Measurements from ENCODE around the gene EHD1. TPM values are rescaled to one million over a fixed set of nuclear protein-coding genes. Genes with fewer than 3 reads are reported as not detected.

The EHD1 gene
- total RNA-seq, 6 experiments from 2014 or later: 189 to 227 (median 197) TPM

DNA sequence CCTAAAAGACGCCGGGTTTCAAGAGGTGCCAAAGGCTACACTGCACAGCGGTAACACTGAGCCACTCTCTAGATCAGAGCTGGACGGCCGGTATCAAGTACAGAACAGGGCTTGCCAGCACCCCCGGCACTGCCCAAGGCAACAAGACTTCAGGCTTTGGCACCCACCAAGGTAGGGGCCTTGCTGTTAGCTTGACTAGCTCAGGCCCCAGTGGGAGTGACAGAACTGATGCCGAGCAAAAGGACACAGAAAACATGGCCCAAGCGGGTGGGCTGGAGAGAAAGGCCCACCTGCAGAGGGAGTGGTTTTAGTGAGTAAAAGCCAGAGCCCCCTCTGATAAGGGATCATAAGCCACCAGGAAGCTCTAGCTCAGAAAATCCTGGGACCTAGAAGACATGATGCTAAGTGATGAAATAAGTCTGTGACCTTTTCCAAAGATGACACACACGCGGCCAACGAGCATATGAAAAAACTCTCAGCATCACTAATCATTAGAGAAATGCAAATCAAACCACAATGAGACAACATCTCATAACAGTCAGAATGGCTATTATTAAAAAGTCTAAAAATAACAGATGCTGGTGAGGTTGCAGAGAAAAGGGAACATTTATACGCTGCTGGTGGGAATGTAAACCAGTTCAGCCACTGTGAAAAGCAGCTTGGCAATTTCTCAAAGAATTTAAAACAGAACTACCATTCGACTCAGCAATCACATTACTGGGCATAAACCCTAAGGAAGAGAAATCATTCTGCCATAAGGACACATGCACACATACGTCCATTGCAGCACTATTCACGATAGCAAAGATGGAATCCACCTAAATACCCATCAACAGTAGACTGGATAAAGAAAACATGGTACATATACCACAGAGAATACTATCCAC, 12.9 kb downstream of the EHD1 start:
- Mint-ChIP-seq H3K4me3 (peak overlapping the region; percentile 76), H3K36me3 (ENCODE audit: low read depth) (peaks cover 23% of the 10 kb centered on the region), H3K27ac (peak overlapping the region; percentile 90), H3K27me3 (ENCODE audit: insufficient read depth) (peaks cover 1% of the 10 kb centered on the region; the same call in 1 of the 2 replicates), H3K4me1 (ENCODE audit: low read depth) (peaks cover 77% of the 10 kb centered on the region), H3K9me3 (peaks cover 5% of the 10 kb centered on the region; the same call in 1 of the 2 replicates)
- DNase-seq: peak; percentile 90
- TF ChIP-seq, protein P1, sequence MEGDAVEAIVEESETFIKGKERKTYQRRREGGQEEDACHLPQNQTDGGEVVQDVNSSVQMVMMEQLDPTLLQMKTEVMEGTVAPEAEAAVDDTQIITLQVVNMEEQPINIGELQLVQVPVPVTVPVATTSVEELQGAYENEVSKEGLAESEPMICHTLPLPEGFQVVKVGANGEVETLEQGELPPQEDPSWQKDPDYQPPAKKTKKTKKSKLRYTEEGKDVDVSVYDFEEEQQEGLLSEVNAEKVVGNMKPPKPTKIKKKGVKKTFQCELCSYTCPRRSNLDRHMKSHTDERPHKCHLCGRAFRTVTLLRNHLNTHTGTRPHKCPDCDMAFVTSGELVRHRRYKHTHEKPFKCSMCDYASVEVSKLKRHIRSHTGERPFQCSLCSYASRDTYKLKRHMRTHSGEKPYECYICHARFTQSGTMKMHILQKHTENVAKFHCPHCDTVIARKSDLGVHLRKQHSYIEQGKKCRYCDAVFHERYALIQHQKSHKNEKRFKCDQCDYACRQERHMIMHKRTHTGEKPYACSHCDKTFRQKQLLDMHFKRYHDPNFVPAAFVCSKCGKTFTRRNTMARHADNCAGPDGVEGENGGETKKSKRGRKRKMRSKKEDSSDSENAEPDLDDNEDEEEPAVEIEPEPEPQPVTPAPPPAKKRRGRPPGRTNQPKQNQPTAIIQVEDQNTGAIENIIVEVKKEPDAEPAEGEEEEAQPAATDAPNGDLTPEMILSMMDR (IDR thresholded peaks at IDR 0.05): no peak; the same call in 1 of the 2 replicates

DNA sequence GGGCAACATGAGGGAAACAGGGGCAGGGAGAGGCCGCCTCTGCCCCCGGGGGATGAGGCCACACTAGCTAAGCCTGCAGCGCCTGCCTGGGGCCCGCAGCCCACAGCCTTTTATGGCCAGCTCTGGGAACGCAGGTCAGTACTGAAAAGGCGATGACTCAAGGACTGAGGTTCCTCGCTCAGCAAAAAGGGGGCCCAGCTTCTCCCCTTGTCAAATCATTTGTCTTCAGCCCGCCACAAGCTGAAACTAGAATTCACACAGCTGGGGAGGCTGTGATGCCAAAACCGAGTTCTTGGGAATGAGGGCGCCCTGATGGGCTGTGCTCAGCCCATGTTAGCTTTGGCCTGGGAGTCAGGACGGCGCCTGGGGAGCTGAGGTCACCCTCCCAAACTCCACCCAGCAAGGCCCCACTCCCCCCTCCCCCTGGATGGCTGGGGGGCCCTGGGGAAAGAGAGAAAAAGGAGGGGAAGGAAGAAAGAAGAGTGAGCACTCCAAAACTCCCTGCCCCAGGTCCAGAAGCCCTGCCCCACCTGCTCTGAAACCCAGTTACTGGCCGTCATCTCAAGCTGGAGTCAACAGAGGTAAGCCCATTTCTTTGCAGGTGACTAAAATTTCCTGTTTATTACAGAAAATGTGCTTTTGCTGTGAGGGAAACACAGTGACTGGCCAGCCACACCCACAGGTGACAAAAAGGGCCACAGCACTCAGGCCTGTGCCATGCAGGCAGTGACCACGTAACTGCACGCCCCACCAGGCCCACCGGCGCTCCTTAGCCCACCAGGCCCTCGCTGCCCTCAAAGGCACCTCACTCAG, 13.7 kb downstream of the EHD1 start:
- TF ChIP-seq, protein P1 (IDR thresholded peaks at IDR 0.05): peak; percentile 21; the same call in 1 of the 2 replicates
- peaks cover 68% of the 10 kb centered on the region for H3K4me1 Mint-ChIP-seq (ENCODE audit: low read depth)
- H3K27ac Mint-ChIP-seq: peak overlapping the region; percentile 90

DNA sequence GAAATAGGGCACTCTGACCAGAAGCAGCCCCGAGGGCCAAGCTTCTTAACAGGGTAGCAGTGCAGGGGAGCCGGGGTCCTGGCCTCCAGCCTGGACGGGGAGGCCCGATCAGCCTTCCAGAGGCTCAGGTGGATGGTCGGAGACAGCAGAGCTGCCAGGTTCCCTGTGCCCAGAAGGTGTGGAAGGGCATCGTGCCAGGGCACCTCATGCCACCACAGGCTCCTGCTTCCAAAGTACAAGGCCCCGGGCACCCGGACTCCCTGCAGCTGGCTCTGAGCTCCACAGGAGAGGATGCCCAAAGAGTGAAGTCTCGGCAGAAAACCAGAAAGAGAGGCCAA, 14.3 kb downstream of the EHD1 start:
- DNase-seq: no peak
- Mint-ChIP-seq H3K9me3 (peaks cover 5% of the 10 kb centered on the region; the same call in 1 of the 2 replicates), H3K27ac (peak overlapping the region; percentile 90), H3K36me3 (ENCODE audit: low read depth) (peaks cover 27% of the 10 kb centered on the region), H3K4me3 (peak overlapping the region; percentile 76), H3K4me1 (ENCODE audit: low read depth) (peaks cover 63% of the 10 kb centered on the region), H3K27me3 (ENCODE audit: insufficient read depth) (peaks cover 1% of the 10 kb centered on the region; the same call in 1 of the 2 replicates)
- TF ChIP-seq, protein P1 (IDR thresholded peaks at IDR 0.05): no peak

More for the DNA sequence above, 13.7 kb downstream of the EHD1 start:
- Mint-ChIP-seq H3K36me3 (ENCODE audit: low read depth) (peaks cover 27% of the 10 kb centered on the region), H3K27me3 (ENCODE audit: insufficient read depth) (peaks cover 1% of the 10 kb centered on the region; the same call in 1 of the 2 replicates), H3K4me3 (peak overlapping the region; percentile 76), H3K9me3 (peaks cover 5% of the 10 kb centered on the region; the same call in 1 of the 2 replicates)
- DNase-seq: peak; percentile 88

DNA sequence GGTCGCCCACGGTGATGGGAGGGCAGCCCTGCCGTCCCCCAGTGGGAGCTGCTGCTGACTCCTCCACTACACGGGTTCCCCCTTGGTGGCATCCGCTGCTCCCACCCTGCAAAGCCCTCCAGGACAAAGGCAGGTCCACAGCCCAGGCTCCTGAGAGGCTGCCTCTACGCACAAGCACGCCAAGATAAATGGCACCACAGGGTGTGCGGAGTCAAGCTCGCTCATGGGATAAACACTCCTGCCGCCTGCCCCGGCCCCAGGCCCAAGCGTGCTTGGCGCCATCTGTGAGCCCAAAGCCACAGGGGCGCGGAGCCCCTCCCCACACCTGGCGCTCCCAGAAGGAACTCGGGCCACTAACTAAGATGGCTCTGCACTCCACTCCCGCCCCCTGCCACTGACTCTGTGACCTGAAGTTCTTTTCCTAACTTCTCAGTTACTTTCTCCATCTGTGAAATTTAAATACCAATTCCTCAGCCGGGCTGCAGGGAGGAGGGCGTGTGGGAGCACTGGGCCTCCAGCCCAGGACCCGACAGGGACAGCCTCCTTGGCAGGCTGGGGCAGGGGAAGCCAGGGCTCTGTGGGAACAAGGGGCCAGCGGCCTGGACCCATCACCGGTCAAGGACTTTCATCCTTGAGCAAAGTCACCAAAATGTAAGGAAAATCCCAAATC, 14.9 kb downstream of the EHD1 start:
- peaks cover 24% of the 10 kb centered on the region for H3K36me3 Mint-ChIP-seq (ENCODE audit: low read depth)
- peaks cover 57% of the 10 kb centered on the region for H3K4me1 Mint-ChIP-seq (ENCODE audit: low read depth)
- peaks cover 1% of the 10 kb centered on the region; the same call in 1 of the 2 replicates for H3K27me3 Mint-ChIP-seq (ENCODE audit: insufficient read depth)
- peaks cover 5% of the 10 kb centered on the region; the same call in 1 of the 2 replicates for H3K9me3 Mint-ChIP-seq
- peak overlapping the region; percentile 76 for H3K4me3 Mint-ChIP-seq
- DNase-seq: no peak
- TF ChIP-seq, protein P1 (IDR thresholded peaks at IDR 0.05): no peak
- H3K27ac Mint-ChIP-seq: peak overlapping the region; percentile 90

DNA sequence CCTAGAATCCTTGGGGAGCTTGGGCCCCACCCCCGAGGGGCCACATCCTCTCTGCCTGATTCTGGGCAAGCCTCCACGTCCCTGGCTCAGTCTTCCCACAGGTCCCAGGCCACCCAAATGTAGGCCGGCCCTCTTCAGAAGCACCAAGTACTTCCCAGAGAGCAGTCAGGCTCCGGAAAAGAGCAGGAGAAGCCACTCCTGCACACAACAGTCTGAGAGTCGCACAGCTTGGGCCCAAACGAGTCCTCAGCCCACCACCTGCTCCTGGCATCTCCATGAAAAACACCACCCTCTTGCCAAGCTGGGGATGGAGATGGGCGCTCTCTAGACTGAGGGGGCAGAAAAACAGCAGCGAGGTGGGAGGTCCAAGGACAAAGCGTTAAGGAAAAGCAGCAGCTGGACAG, 15.4 kb downstream of the EHD1 start:
- peaks cover 18% of the 10 kb centered on the region for H3K36me3 Mint-ChIP-seq (ENCODE audit: low read depth)
- TF ChIP-seq, protein P1 (IDR thresholded peaks at IDR 0.05): no peak
- DNase-seq: no peak
- H3K4me3 Mint-ChIP-seq: peak overlapping the region; percentile 17; the same call in 1 of the 2 replicates
- 0 out of 2 replicates have a peak overlapping the region, but pooled peaks have one; percentile 18 for H3K27ac Mint-ChIP-seq
- H3K27me3 Mint-ChIP-seq (ENCODE audit: insufficient read depth): peaks cover 1% of the 10 kb centered on the region; the same call in 1 of the 2 replicates
- H3K9me3 Mint-ChIP-seq: peaks cover 5% of the 10 kb centered on the region; the same call in 1 of the 2 replicates
- H3K4me1 Mint-ChIP-seq (ENCODE audit: low read depth): peaks cover 51% of the 10 kb centered on the region
